ENCODE data around the gene GLYATL1. TPM values are rescaled to one million over a fixed set of nuclear protein-coding genes. Genes with fewer than 3 reads are reported as not detected.

The GLYATL1 gene
- total RNA-seq, 1 donor from 2014 or later = 1.4 TPM

DNA sequence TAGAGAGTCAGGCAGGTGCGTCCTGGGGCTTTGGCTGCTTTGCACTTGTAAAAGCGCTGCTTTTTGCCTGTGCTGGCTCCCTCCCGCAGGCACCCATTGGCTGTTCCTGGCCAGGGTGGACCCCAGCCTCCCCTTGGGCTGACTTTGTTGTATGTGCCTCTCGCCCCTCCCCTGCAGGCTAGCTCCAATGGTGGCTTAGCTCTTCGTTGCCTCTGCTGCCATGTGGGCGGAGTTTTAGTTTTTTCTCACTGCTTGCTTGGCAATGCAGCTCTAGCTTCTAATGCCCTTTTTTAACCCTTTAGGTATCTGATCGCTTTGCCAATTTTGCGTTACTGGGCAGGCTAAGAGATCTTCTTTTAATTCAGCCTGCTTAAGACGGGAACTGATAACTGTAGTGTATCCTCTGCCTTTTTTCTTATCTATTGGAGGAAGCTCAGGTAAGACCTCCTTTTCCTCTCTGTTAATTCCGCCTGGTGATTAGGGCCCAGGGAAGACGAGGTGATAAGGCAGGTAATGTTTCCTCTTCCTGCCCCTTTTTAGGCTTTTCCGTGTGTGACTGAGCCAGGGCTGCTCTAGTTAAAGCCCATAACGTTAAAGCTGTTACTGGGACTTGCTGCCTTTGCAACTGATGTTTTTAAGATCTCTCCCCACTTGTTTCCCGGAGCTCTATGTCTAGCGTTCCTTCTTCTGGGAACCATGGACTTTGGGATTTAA lies 11.7 kb upstream of the GLYATL1 start:
- peak; percentile 74 for DNase-seq

DNA sequence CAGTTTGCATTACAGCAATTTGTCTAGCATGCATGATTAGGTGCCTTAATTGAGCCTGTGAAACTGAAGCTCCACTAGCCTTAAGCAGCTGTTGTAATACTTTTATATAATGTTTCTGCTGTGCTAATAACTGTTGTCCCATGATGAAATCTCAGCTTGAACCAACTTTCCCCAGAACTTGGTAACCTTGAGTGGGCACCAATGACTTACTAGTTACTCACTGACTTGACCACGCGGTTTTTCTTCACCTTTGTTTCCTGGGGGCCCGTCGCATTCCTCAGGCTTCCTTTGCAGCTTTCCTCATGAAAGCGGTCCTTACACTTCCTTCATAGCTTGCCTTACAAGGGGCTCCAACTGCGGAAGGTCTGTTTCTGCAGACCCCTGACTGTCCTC lies 11.2 kb upstream of the GLYATL1 start:
- DNase-seq = no peak

DNA sequence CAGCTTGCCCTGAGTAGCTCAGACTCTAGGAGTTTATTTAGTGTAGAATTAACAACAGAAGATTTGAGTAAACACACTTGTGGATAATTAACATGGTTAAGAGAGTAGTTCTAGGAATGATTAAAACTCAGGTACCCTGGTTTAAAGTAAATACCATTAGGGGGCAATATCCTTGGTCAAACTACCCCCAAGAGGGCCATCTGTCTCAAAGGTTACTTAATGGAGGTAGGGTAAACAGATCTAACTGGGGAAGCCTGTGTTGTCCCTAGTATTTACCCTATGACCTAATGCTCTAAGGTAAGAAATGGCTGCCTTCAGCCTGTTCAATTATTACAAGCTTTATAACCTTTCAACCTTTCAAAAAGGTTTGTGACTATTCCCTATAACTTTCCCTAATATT lies 10.6 kb upstream of the GLYATL1 start:
- no peak for DNase-seq

DNA sequence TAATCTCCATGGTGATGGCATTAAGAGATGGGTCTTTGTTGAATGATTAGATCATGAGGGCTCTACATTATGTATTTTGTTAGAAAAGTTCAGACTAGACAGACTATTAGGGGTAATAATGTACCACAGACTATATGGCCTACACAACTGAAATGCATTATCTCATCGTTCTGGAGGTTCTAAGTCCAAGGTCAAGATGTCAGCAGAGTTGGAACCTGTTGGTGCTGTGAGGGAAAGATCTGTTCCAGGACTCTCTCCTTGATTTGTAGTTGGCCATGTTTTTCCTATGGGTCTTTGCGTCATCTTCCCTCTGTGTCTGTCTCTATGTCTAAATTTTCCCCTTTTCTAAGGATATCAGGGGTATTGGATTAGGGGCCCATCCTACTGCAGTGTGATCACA lies 8.4 kb upstream of the GLYATL1 start:
- no peak for DNase-seq

DNA sequence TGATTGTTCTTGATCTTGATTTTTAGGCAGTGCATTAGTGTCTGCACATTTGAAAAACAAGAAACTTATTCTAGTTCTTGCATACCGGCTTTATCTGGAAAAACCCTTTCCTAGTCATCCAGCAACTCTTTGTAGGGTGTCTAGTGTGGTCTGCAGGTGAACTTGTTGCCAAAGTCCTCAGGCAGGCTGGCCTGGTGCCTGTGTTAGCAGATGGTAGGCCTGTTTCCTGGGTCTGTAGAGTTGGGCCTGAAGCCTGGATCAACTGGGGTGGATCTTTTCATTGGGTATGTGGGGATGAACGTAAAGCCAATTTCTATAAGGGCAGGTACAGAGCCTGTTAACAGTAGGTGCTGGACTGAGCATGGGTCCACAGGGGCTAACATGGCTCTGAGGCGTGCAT lies 5.6 kb upstream of the GLYATL1 start:
- no peak for DNase-seq

DNA sequence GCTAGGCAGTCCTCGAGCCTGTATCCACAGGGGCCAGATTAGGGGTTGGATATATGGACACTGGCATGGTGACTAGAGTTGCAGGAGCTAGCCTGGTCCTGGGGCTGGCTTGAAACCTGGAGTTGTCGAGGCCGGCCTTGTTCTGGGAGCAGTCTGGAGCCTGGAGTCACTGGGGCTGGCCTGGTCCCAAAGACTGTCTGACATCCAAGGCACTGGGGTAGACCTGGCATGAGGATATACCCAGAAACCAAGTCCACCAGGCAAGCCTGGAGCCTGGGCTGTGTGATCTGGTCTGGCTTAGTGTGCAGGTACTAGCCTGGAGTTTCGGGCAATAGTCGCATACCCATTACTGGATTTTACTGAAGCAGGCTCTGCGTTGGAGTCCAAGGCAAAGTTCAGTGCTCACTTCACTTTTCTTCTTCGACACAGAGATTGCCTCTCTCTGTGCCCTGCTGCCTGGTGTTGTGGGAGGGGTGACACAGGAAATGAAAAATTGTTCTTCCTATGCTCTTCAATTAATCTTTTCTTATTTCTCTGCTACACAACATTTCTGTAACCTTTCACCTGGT lies 4.3 kb upstream of the GLYATL1 start:
- DNase-seq = no peak

DNA sequence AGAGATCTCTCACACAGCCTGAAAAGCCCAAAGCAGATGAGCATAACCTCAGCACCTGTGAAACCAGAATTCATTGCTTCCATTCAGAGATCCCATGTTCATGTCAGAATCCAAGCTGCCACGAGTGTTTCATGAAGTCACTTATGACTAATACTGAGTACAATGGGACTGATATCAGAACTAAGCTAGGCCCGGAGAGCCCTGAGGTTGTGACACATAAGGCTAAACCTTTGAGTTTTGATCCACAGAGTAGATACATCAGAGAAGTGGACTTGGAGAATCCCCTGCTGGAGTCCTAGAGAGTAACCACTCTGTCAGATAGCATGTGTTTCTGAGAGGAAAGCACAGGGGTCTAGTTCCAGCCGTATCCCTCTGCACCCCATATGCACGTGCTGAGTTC lies 890 bp upstream of the GLYATL1 start:
- no peak for DNase-seq

DNA sequence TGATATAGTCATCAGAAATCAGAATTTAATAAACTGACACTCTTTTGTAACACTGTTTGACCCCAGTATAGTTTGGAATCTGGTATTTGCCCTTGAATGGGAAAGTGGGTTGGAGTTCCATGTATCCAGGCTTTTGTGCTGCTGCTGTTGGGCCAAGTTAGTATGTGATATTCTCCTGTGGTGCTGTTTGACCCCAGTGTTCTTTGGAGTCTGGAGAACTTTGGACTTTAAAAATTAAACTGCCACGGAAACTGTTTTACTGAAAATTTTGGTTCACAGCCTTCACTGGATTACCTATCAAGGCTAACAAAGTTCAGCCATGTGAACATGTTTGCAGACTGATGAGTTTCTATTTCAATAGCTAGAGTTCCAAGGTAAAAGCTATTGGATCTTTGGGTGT lies 740 bp downstream of the GLYATL1 start:
- DNase-seq = no peak

DNA sequence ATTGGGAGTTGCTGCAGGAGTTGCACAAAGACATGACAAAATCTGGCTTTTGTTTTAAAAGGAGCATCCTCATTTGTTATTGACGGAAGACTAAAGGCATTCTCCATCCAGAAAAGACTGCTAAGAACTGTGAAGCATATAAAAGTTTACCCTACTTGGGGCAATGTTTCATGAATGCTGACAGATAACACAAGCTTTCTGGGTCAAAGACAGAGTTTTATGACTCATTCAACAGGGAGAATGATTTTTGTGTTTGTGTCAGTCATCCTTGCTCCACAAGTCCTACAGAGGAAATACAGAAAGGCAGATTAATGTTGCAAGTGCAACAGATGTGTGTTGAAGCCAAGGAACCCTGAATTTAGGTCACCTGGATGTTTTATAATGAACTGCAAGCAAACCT lies 2.5 kb downstream of the GLYATL1 start:
- no peak for DNase-seq

DNA sequence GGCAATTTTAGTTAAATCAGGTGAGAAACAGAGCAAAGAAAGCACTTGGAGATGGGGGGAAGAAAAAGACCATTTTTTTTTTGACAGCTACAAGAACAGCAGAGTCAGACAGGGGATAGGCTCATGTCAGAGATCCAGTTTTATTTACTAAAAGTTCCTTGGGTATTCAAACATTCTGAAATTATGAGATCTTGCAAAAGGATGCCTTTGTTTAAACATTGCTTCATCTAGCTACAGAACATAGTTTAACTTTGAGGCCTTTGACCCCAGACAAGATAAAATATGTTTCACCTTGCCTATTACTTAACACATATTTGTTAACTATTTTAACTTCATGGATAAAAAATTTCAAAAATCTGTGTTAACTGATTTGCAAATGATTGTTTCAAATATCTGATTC lies 6.4 kb downstream of the GLYATL1 start:
- no peak for DNase-seq

DNA sequence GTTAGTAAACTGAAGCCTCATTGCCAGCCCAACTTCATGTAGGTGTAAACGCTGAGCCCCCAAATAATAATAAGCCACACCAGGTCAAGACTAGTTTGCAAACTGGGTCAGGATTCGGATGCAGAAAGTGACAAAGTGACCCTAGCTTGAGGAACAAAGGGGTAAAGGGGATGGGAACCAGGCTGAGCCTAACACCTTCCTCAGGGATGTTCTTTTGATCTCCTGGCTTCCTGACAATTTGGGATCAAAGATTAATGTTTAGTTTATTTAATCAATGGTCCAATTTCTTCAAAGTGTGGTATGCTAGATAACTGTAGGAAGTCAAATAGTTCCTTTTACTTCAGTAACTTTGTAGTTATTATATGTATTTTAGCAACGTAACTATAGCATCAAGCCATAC lies 9.9 kb downstream of the GLYATL1 start:
- DNase-seq = no peak

DNA sequence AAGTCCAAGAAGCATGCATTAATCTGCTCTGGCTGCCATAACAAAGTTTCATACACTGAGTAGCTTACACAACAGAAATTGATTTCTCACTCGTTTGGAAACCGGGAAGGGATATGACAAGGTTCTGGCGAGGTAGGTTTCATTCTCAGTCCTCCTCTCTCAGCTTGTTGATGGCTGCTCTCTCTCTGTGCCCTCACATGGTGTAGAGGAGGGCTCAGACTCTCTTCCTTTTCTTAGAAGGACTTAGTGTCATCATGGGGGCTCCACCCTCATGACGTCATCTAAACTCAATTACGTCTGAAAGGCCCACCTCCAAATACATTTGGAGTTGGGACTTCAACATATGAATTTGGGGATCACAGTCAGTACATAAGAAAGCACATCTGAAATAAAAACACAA lies 18.6 kb downstream of the GLYATL1 start:
- no peak for DNase-seq

DNA sequence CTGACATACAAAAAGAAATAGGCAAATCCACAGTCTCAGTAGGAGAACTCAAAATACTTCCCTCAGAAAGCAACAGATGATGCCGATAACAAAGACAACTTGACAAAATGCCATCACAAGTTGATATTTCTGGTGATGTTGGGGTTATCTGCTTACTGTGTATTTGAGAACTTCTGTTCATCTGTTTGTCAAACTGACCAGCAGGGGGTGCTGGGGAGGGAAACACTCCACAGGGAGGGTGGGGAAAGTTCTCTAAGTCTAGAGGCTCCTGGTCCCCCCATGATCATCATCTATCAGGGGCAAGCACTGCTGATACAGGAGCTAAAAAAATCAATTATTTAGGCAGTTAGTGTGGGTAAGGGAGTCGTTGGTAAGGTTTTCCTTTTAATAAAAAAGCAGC lies 19.2 kb downstream of the GLYATL1 start:
- DNase-seq = peak; percentile 18

DNA sequence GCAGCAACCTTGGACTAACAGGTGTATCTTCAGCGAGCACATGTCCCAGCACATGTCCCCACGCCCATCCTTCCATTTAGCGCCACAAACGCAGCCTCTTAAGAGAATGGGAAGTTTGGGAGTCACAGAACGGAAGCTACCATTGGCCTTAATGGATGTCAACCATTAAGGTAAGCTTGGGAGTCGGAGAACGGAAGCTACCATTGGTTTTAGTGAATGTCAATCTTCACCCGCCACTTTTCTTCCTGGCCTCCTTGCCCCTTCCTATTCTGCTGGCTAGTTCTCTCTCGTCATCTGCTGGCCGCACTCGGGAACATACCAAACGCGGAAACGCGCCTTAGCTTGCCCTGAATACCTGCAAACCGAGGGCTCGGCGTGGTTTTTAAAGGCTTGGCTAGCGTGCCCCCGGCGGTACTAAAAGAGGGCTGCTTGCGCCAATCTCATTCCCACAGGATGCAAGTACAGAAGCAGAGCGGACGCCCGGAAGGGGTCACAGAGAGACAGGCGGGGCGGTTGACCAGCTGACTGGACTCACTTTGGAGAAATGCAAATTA lies 24.3 kb downstream of the GLYATL1 start:
- DNase-seq = peak; percentile 8

DNA sequence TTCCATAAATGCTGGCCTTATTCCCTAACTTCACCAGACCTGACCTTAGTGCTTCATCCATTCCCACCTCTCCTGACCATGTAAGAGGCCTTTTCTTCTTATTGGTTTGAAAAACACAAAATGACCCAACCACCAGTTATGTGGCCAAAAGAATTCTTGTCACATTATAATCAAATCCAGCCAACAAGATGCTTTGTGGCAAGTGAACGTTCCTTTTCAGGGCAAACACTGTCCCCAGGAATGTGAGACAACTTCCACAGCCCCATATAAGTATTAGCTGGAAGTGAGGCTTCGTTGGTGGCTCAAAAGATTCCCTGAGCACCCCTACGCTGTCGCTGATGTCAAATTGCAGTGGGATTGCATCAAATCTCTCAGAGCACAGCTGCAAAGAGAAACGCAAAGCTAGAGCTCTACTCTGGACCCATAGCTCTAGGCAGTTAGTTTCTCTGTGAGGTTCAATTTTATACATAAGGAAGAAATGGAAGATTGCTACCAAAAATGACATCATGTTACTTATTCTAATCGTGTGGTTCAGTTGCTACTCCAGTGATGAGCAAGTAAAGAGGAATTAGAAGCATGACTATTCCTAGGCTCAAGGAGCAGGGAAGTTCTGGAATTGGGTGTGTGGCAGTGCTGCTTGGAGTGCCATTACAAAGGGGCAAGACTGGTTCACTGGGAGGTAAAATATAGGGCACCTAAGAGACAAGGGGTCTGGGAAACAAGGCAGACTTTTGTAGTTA lies 26.1 kb downstream of the GLYATL1 start:
- DNase-seq = no peak

DNA sequence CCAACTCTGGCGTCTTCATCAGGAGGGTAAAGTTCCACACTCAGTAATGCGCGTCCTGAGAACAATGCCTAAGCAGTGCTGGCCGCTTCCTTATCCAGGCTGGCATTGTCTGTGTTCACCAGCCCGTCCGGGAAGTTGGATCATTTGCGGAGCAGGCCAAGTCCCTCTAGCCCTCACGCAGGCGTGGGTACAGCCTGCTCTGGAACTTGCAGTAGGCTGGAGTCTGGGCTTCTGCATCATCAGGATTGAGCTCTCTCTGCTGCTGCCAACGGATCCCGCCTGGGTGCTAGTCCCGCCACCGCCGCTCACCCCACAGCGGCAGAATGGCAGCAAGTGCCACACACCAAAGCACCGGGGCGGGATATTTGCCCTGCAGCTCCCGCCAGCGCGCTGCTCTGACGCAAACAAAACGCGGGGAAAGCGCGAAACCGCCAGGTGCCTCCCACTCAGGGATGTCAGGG lies 29.0 kb downstream of the GLYATL1 start:
- DNase-seq = no peak

DNA sequence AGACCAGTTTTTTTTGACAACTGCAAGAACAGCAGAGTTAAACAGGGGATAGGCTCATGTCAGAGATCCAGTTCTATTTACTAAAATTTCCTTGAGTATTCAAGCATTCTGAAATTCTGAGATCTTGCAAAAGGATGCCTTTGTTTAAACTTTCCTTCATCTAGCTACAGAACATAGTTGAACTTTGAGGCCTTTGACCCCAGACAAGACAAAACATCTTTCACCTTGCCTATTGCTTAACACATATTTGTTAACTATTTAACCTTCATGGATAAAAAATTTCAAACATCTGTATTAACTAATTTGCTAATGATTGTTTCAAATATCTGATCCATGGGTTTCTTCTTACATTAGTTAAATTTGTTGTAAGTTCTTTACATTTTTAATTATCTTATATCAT lies 38.2 kb downstream of the GLYATL1 start:
- DNase-seq = no peak

DNA sequence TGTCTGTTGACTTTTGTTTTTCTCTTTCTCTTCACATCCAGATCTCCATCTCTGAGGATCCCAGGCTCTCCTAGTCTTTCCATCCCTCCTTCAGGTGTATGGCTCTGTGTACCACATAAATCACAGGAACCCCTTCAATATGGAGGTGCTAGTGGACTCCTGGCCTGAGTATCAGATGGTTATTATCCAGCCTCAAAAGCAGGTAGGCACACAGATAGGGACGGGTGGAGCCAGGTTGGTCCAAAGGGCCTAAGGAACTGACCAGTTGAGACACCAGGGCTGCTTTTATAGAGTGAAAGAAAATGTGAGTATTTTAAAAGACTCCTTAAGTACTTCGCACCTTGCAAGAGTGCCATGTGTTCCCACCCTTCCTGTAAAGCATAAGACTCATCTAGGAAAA lies 39.9 kb downstream of the GLYATL1 start:
- DNase-seq = no peak

DNA sequence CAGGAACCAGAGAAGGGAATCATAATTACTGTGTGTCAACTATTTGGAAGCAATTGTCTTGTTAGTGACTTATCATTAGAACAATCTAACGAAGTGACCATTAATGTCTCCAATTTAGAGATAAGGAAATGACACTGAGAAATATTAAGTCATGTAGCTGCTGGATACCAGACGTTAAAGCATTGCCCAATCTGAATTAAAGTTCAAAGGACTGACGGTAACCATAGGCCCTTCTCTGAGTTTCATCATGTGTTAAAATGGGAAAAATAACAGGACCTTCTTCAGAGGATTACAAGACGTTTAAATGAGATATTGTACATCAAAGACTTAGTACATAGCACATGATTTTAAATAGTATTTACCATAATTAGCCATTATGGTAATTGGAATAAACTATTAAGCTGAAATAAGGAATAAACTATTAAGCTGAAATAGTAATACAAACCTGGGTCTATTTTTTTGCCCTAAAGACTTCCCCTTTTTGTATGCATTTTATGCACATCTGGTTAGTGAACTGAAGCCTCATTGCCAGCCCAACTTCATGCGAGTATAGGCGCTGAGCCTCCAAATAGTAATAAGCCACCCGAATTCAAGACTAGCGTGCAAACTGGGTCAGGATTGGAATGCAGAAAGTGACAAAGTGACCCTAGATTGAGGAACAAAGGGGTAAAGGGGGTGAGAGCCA lies 41.0 kb downstream of the GLYATL1 start:
- no peak for DNase-seq

DNA sequence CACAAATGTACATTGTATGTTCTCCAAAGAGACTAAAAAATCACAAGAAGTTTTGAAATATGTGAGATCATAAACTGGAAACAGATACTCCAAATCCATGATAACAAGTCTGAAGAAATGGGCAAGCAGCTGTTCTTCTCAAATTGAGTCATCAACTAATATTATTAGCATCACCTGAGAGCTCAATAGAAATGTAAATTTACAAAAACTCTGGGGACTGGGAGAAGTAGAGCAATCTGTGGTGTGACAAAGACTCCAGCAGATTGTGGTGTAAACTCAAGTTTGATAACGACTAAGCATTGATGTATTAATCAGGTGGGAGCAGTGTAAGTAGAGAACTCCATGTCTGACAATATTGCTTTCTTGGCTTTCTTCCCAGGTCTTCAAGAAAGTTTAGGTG lies 53.2 kb downstream of the GLYATL1 start:
- no peak for DNase-seq

DNA sequence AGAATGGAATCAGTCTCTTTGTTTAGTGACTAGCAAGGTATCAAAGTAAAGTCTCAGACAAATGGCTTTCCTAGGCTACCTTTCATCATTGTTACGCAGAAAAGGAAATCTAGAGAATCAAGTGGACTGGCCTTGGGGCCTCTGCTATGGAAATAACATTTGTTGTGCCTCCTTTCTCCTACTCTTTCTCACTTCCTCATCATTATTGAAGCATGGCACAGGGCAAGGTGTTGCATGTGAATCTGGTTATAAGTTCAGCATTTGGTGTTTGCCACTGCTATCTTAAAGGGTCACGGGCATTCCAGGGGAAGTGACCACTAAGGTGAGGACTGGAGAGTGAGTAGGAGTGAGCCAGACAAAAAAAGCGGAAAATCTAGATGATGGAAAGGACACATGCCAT lies 54.9 kb downstream of the GLYATL1 start:
- DNase-seq = no peak

DNA sequence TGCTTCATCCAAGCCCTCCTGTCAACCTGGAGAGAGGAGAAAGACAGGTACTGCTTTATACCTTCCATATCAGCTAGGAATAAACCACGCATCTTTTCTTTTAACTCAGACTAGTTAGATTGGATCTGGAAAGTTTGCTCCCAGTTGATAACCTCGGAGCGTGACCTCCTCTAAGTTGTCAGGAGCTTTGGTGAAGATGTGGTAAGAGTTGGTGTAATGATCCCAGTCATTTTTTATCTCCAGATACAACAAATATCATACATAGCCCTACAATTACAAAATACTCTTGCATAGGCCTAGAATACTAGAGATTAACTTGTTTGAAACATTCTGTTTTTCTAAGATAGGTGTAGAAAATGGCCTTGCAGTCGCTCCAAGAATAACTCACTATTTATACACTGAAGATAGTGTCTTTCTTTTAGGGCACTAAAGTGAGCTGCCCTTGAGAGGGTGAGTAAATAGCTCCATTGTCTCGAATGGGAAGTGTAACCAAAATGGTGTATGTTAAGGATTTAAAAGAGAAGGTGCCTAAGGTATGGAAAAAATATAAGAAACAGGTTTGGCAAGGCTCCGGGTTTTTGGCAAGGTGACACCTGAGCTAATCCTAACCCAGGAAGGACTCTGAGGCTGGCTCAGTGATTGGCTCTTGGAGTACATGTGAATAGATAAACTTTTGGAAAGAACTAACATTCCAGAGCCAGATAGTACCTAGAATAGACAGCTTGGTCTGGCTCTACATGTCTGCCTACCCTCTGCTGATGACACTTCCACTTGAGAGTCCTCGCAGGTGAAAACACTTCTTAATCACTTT lies 59.4 kb downstream of the GLYATL1 start:
- DNase-seq = no peak

Data from tongue (tissue), 2 donors.